CD4-positive, alpha-beta T cell treated with Interleukin-21 for 1 hour (primary cell): ENCODE results near the gene EYS.
"Not testable (repeated sequence)": the region's sequence is repeated elsewhere in the genome, so short reads cannot be mapped to it uniquely, and the experiment has no call there.

ENCODE experiments used
- DNase-seq: peaks from one replicate; pipeline ENCODE4 v3.0.0-alpha.2; 2020

Gene EYS

GRCh38 chr6:64006246-64006645 is 1700.8 kb downstream of the EYS start:
- DNase-seq = no peak

GRCh38 chr6:64000818-64001491 is 1706.1 kb downstream of the EYS start:
- no peak for DNase-seq

- DNase-seq = no peak
These were observed 1707.4 kb downstream of the EYS start for GRCh38 chr6:63999613-64000012.

- DNase-seq = no peak
These were observed 1708.0 kb downstream of the EYS start for GRCh38 chr6:63998991-63999390.

GRCh38 chr6:63997734-63998133 is 1709.3 kb downstream of the EYS start:
- no peak for DNase-seq

- DNase-seq = no peak
These were observed 1709.8 kb downstream of the EYS start for GRCh38 chr6:63997221-63997620.

- no peak for DNase-seq
These were observed 1721.8 kb downstream of the EYS start for GRCh38 chr6:63985223-63985622.

GRCh38 chr6:63975699-63976098 is 1731.3 kb downstream of the EYS start:
- no peak for DNase-seq

- DNase-seq = no peak
These were observed 1738.4 kb downstream of the EYS start for GRCh38 chr6:63968650-63969049.

- DNase-seq = no peak
These were observed 1742.7 kb downstream of the EYS start for GRCh38 chr6:63964366-63964765.

- DNase-seq = no peak
These were observed 1743.2 kb downstream of the EYS start for GRCh38 chr6:63963769-63964315.

- DNase-seq = not testable (repeated sequence)
These were observed 1753.5 kb downstream of the EYS start for GRCh38 chr6:63953336-63954021.

- no peak for DNase-seq
These were observed 1759.1 kb downstream of the EYS start for GRCh38 chr6:63947792-63948529.

- no peak for DNase-seq
These were observed 1761.0 kb downstream of the EYS start for GRCh38 chr6:63945987-63946386.

GRCh38 chr6:63943826-63944225 is 1763.2 kb downstream of the EYS start:
- DNase-seq = no peak

GRCh38 chr6:63941747-63942470 is 1765.1 kb downstream of the EYS start:
- DNase-seq = no peak

- DNase-seq = no peak
These were observed 1767.0 kb downstream of the EYS start for GRCh38 chr6:63940056-63940455.

GRCh38 chr6:63936399-63936798 is 1770.6 kb downstream of the EYS start:
- no peak for DNase-seq

- no peak for DNase-seq
These were observed 1771.3 kb downstream of the EYS start for GRCh38 chr6:63935732-63936131.

- DNase-seq = not testable (repeated sequence)
These were observed 1773.1 kb downstream of the EYS start for GRCh38 chr6:63933948-63934347.

GRCh38 chr6:63930848-63931247 is 1776.2 kb downstream of the EYS start:
- no peak for DNase-seq

- DNase-seq = no peak
These were observed 1777.9 kb downstream of the EYS start for GRCh38 chr6:63929111-63929510.

GRCh38 chr6:63928613-63929012 is 1778.4 kb downstream of the EYS start:
- no peak for DNase-seq
